HEK293T (cell line): ENCODE measurements around the gene GAK.

Experiments
- CTCF ChIA-PET: fragments of 350-600 bp; formaldehyde crosslinking; extraction: SDS; loops from one replicate; lab custom pipeline; 2021; ENCODE audit warnings: antibody characterized with exemption, inconsistent platforms; lab: Yijun Ruan, JAX
- POLR2A ChIA-PET: fragments of 350-600 bp; formaldehyde crosslinking; extraction: SDS; loops from one replicate; lab custom pipeline; 2020; ENCODE audit warnings: antibody characterized with exemption, inconsistent platforms; lab: Yijun Ruan, JAX
- DNase-seq: peaks from one replicate; pipeline ENCODE4 v3.0.0; 2012; ENCODE audit warnings: mixed read lengths; ENCODE audit errors: extremely low spot score
- ARNT ChIP-seq: fragments of 450-650 bp; IDR thresholded peaks from 2 replicates; pipeline ENCODE4 v1.6.1; 2017; ENCODE audit warnings: mild to moderate bottlenecking
- BHLHE40 ChIP-seq: fragments of 450-650 bp; IDR thresholded peaks from 2 replicates; pipeline ENCODE4 v1.6.1; 2016; ENCODE audit warnings: mild to moderate bottlenecking, moderate library complexity, borderline replicate concordance
- CTBP1 ChIP-seq: fragments of 450-650 bp; IDR thresholded peaks from 2 replicates; pipeline ENCODE4 v1.6.1; 2016; ENCODE audit warnings: borderline replicate concordance
- ELF4 ChIP-seq: fragments of 450-650 bp; IDR thresholded peaks from 2 replicates; pipeline ENCODE4 v1.6.1; 2017; ENCODE audit warnings: antibody characterized with exemption
- FOXA1 ChIP-seq: fragments of 450-650 bp; IDR thresholded peaks from 2 replicates; pipeline ENCODE4 v1.6.1; 2016; ENCODE audit warnings: mild to moderate bottlenecking
- FOXK2 ChIP-seq: fragments of 450-650 bp; IDR thresholded peaks from 2 replicates; pipeline ENCODE4 v1.6.1; 2016; ENCODE audit warnings: mild to moderate bottlenecking
- FOXM1 ChIP-seq: fragments of 450-650 bp; IDR thresholded peaks from 2 replicates; pipeline ENCODE4 v1.6.1; 2017; ENCODE audit warnings: mild to moderate bottlenecking, borderline replicate concordance
- HDGF ChIP-seq: fragments of 450-650 bp; IDR thresholded peaks from 2 replicates; pipeline ENCODE4 v1.6.1; 2017; ENCODE audit warnings: antibody characterized with exemption, borderline replicate concordance
- L3MBTL2 ChIP-seq: fragments of 450-650 bp; conservative IDR thresholded peaks from 2 replicates; pipeline ENCODE4 v1.6.1; 2016; ENCODE audit warnings: mild to moderate bottlenecking
- LEF1 ChIP-seq: fragments of 450-650 bp; IDR thresholded peaks from 2 replicates; pipeline ENCODE4 v1.6.1; 2017; ENCODE audit warnings: mild to moderate bottlenecking, borderline replicate concordance
- NFRKB ChIP-seq: fragments of 450-650 bp; IDR thresholded peaks from 2 replicates; pipeline ENCODE4 v1.6.1; 2016; ENCODE audit warnings: mild to moderate bottlenecking, moderate library complexity
- PKNOX1 ChIP-seq: fragments of 450-650 bp; IDR thresholded peaks from 2 replicates; pipeline ENCODE4 v1.6.1; 2016
- SP1 ChIP-seq: fragments of 450-650 bp; IDR thresholded peaks from 2 replicates; pipeline ENCODE4 v1.6.1; 2017
- SUZ12 ChIP-seq: fragments of 450-650 bp; IDR thresholded peaks from 2 replicates; pipeline ENCODE4 v1.6.1; 2016; ENCODE audit warnings: mild to moderate bottlenecking
- TARDBP ChIP-seq: fragments of 450-650 bp; IDR thresholded peaks from 2 replicates; pipeline ENCODE4 v1.6.1; 2016
- ZNF384 ChIP-seq: fragments of 450-650 bp; IDR thresholded peaks from 2 replicates; pipeline ENCODE4 v1.6.1; 2016

GAK gene

GRCh38 chr4:964346-965025, 32.4 kb upstream of the GAK start:
- POLR2A ChIA-PET: interaction anchor here (2.6 kb wide), 1 partner anchor 23 kb away, joined by 6 read pairs; the partner anchor contains the start of gene IDUA
- CTCF ChIA-PET: interaction anchor here (0.6 kb wide), 1 partner anchor 26 kb away, joined by 3 read pairs; no protein-coding TSS in a partner anchor
- TF ChIP-seq HDGF (no peak), FOXM1 (no peak), NFRKB (no peak), ZNF384 (no peak), BHLHE40 (no peak), SUZ12 (no peak), SP1 (no peak), ELF4 (no peak), TARDBP (no peak), ARNT (no peak), PKNOX1 (no peak), LEF1 (no peak), FOXA1 (no peak), FOXK2 (no peak), L3MBTL2 (no peak), CTBP1 (no peak)
- DNase-seq: no peak

GRCh38 chr4:963276-964225, 31.4 kb upstream of the GAK start:
- TF ChIP-seq CTBP1 (no peak), FOXA1 (no peak), ELF4 (no peak), HDGF (no peak), ARNT (no peak), LEF1 (no peak), FOXM1 (no peak), FOXK2 (no peak), TARDBP (no peak), BHLHE40 (no peak), NFRKB (no peak), SP1 (no peak), ZNF384 (no peak), L3MBTL2 (no peak), SUZ12 (no peak), PKNOX1 (no peak)
- ChIA-PET POLR2A (interaction anchor here (2.6 kb wide), 1 partner anchor 24 kb away, joined by 6 read pairs; the partner anchor contains the start of gene IDUA), CTCF (interaction anchor here (0.6 kb wide), 1 partner anchor 25 kb away, joined by 3 read pairs; no protein-coding TSS in a partner anchor)
- no peak for DNase-seq

GRCh38 chr4:962231-963208, 30.4 kb upstream of the GAK start:
- ChIA-PET CTCF (no interaction called here), POLR2A (interaction anchor here (2.6 kb wide), 1 partner anchor 25 kb away, joined by 6 read pairs; the partner anchor contains the start of gene IDUA)
- DNase-seq: no peak
- no peak for TF ChIP-seq FOXA1
- TF ChIP-seq LEF1: no peak
- no peak for TF ChIP-seq ELF4
- TF ChIP-seq FOXK2: no peak
- no peak for TF ChIP-seq HDGF
- no peak for TF ChIP-seq TARDBP
- no peak for TF ChIP-seq NFRKB
- TF ChIP-seq SUZ12: no peak
- no peak for TF ChIP-seq BHLHE40
- TF ChIP-seq FOXM1: no peak
- no peak for TF ChIP-seq ARNT
- TF ChIP-seq PKNOX1: no peak
- TF ChIP-seq ZNF384: no peak
- no peak for TF ChIP-seq CTBP1
- no peak for TF ChIP-seq L3MBTL2
- no peak for TF ChIP-seq SP1

- TF ChIP-seq NFRKB (no peak), L3MBTL2 (no peak), FOXM1 (no peak), SUZ12 (no peak), LEF1 (no peak), CTBP1 (no peak), FOXK2 (no peak), PKNOX1 (no peak), BHLHE40 (no peak)
- DNase-seq: no peak
- ChIA-PET POLR2A (no interaction called here), CTCF (no interaction called here)
Observed at GRCh38 chr4:961351-962230, 29.5 kb upstream of the GAK start.
